AG08395 (cell line): ENCODE data around the gene SSX5.
"Not testable (repeated sequence)": the region's sequence is repeated elsewhere in the genome, so short reads cannot be mapped to it uniquely, and the experiment has no call there.

ENCODE experiments used
- DNase-seq: peaks from one replicate; pipeline ENCODE4 v3.0.0; 2012; ENCODE audit warnings: mixed read lengths, low spot score

Gene SSX5, protein sequence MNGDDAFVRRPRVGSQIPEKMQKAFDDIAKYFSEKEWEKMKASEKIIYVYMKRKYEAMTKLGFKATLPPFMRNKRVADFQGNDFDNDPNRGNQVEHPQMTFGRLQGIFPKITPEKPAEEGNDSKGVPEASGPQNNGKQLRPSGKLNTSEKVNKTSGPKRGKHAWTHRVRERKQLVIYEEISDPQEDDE

DNA sequence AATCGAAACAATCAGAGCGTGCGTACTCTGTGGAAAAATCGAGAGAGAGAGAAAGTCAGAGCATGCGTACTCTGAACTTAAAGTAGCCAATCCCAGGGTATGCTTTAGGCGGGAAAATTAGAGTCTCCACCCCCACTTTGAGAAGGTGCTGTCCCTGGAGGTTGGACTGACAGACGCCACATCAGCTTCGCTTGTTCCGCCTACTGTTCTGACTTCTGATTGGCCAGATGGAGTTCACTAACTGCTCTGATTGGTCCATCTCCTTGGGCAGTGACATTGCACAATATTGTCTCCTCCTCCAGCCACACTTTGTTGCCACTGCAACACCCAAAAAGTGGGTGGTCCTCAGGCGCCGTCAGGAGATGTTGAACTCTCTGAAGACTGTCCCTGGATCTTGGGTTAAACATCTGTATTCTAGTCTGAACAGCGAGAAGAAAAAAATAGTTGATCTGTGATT lies at the start of gene SSX5:
TSS of gene SSX5 (minus strand) at position 51 of the 457 bp plus-strand sequence. CDS start 1,437 bp downstream, outside the sequence.
- no peak for DNase-seq

DNA sequence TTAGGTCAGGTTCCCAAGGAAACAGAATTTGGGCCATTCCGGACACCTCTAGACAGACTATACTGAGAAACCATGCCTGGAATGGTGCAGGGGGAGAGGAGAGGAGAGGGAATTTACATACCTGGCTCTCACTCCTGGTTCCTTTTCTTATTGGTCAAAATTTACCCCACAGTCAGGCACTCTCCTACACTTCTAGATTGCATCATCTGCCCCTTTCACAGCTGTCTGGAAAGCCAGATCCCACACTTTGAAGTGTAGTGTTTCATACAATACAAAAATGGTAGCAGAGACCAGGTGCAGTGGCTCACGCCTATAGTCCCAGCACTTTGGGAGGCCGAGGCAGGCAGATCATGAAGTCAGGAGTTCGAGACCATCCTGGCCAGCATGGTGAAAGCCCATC lies 27.6 kb upstream of the SSX5 start:
- not testable (repeated sequence) for DNase-seq

DNA sequence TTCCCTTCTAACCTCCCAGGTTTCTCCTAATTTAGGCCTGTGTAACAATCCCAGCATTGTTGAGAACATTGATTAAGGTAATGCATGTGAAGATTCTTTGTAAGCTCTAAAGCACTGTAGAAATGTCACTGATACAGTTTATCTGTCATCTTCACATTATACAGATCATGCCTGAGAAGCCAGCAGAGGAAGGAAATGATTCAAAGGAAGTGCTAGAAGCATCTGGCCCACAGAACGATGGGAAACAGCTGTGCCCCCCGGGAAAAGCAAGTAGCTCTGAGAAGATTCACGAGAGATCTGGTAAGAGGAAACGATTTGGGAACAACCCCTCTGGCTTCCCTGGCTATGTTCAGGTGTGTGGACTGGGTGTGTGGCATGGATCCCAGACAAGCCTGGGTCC lies 17.7 kb upstream of the SSX5 start:
- DNase-seq: not testable (repeated sequence)

DNA sequence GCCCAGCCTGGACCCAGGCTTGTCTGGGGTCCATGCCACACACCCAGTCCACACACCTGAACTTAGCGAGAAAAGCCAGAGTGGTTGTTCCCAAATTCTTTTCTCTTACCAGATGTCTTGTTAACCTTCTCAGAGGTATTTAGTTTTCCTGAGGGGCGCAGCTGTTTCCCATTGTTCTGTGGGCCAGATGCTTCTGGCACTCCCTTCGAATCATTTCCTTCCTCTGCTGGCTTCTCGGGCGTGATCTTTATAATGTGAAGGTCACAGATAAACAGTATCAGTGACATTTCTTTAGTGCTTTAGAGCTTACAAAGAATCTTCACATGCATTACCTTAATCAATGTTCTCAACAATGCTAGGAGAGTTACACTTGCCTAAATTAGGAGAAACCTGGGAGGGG lies 6.6 kb downstream of the SSX5 start:
- not testable (repeated sequence) for DNase-seq

DNA sequence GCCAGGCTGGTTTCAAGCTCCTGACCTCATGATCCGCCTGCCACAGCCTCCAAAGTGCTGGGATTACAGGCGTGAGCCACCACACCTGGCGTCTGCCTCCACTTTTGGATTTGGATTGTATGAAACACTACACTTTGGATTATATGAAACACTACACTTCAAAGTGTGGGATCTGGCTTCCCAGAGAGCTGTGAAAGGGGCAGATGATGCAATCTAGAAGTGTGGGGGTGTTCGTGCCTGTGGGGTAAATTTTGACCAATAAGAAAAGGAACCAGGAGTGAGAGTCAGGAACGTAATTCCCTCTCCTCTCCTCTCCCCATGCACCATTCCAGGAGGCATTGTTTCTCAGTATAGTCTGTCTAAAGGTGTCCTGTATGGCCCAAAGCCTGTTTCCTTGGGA lies 14.7 kb downstream of the SSX5 start:
- not testable (repeated sequence) for DNase-seq

DNA sequence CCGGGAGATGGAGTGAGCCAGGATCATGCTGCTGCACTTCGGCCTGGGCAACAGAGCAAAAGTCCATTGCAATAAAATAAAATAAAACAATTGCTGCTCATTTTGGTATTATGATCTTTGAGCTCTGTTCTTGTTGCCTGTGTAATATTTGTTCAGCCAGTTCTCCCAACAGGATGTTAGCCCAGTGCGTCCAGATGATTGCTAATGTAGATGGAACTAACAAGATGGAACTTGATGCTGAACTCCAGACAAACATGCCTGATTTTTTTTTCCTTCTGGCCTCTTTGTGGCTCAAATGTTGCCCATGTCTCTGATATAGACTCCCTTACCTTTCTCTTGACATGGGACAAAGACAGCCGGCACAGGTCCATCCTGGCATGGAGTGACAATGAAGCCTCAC lies 15.8 kb downstream of the SSX5 start:
- DNase-seq: no peak

DNA sequence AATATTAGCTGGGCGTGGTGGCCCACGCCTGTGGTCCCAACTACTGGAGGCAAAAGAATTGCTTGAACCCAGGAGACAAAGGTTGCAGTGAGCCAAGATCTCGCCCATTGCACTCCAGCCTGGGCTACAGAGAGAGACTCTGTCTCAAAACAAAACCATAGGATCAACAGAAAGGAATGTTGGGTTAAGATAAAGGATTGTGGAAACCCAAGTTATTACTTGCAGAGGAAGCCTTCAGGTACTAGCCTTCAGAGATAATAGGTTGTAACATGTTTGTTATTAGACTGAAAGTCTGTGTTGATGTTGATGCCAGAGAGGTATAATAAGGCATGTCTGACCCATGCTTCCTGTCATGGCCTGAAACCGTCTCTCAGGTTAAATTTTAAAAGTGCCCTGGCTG lies 16.9 kb downstream of the SSX5 start:
- no peak for DNase-seq

DNA sequence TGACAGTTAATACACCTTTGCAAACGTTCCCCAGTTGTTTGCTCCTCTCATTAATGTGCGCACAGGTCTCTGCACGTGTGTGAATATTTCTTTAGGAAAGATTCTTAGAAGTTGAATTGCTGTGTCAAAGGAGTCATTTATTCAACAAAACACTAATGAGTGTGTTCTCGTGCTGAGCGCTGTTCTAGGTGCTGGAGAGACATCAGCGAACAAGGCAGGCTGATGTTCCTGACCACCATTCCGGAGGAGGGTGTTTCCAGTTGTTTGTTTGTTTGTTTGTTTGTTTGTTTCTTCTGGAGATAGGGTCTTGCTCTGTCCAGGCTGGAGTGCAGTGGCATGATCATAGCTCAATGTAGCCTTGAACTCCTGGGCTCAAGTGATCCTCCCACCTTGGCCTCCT lies 30.3 kb downstream of the SSX5 start:
- DNase-seq: not testable (repeated sequence)

DNA sequence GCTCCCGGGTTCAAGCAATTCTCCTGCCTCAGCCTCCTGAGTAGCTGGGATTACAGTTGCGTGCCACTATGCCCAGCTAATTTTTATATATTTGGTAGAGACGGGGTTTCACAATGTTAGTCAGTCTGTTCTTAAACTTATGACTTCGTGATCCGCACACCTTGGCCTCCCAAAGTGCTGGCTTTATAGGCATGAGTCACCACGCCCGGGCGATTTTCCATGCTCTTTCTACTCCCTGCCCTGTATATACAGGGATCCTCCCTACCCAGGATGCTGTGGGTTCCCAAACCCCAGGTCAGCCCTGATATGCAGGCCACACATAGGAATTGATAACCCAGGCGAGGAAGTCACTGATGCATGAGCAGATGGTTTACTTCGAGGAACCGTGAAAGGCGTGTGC lies 31.4 kb downstream of the SSX5 start:
- DNase-seq: no peak

DNA sequence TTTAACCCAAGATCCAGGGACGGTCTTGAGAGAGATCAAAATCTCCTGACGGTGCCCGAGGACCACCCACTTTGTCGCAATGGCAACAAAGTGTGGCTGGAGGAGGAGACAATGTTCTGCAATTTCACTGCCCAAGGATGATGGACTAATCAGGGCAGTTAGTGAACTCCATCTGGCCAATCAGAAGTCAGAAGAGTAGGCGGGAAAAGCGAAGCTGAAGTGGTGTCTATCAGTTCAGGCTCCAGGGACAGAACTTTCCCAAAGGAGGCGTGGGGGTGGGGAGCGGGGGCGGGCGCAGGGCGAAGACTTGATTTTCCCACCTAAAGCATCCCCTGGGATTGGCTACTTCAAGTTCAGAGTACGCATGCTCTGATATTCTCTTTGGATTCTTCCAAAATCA lies 40.6 kb downstream of the SSX5 start:
- DNase-seq: no peak

DNA sequence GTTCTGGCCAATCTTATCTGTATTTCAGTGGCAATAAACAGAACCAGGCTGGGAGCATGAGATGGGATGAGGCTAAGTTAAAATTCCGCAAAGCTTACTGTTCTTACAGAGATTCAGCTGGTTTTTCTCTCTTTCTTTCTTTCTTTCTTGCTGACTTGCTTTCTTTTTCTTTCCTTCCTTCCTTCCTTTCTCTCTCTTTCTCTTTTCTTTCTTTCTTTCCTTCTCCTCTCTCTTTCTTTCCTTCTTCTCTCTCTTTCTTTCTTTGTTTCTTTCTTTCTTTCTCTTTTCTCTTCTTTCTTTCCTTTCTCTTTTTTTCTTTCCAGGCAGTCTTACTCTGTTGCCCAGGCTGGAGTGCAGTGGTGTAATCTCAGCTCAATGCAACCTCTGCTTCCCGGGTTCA lies 41.8 kb downstream of the SSX5 start:
- DNase-seq: no peak

DNA sequence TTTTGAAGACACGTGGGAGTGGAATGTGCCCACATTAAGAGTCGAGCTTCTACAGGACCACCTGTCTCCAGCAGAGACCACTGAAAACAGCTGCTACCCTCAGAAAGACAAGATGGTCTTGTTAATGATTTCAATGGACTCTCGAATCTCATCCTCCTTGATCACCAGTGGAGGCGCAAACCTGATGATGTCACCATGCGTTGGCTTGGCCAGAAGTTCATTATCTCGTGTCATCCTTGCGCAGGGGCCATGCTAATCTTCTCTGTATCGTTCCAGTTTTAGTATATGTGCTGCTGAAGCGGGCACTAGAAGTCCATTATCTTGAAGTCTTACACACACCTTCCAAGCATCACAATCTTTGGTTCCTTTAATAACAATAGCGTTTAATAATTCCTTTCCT lies 42.8 kb downstream of the SSX5 start:
- no peak for DNase-seq

DNA sequence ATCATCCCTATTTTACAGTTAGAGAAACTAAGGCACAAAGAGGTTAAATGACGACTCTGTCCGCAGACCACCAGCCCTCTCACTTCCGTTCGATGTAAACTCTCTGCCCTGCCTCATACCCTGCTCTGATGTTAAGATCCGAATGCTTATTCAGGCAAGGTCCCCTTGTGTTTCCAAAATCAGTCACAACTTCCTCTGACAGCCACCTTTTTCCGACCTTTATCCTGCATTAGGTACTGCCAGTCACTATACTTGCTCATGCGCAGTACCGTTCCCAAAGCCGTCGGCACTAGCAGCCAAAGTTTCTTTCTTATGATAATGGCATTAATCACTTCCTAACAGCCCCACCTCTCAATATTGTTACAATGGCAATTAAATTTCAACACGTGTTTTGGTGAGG lies 53.9 kb downstream of the SSX5 start:
- not testable (repeated sequence) for DNase-seq

DNA sequence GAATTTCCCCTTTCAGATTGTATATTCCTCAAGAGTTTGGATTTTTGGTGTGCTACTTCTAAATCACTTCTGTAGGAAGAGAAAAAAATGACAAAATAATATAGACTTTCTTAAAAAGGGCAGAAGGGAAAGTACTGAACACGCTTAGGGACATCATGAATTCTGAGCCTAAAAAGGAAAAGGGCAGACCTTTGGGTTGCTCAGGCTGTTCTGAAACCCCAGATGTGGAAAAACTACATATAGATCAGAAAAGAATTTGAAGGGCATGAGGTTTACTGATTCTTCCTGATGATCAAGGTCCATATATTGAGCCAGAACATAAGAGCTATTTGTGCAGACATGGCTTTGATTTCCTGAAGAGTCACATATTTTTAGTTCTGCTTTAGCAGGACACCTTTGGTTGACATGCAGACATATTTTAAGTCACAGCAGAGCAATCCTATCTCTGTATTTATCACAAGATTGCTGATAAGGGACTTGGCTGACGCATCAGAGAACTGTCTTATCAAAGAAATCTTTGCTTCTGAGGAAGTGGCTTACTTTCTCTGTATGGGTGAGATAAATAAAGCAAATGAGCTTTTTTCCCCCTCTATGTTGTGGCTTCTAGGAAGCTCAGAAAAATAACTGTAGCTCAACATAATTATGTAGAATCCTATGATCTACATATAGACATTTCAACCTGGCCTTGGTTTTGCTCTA lies 54.6 kb downstream of the SSX5 start:
- not testable (repeated sequence) for DNase-seq

DNA sequence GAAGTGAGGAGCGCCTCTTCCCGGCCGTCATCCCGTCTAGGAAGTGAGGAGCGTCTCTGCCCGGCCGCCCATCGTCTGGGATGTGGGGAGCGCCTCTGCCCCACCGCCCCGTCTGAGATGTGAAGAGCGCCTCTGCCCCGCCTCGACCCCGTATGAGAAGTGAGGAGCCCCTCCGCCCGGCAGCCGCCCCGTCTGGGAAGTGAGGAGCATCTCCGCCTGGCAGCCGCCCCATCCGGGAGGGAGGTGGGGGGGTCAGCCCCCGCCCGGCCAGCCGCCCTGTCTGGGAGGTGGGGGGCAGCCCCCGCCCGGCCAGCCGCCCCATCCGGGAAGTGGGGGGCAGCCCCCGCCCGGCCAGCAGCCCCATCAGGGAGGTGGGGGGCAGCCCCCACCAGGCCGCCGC lies 57.5 kb downstream of the SSX5 start:
- not testable (repeated sequence) for DNase-seq
